Ishikawa (cell line): ENCODE measurements around the gene ZXDC.

ENCODE experiments used
- CEBPB ChIP-seq: IDR thresholded peaks from 2 replicates; pipeline ENCODE4 v1.6.1; 2012
- CREB1 ChIP-seq: IDR thresholded peaks from 2 replicates; pipeline ENCODE4 v1.6.1; 2012; ENCODE audit warnings: low read depth
- EGR1 ChIP-seq: IDR thresholded peaks from 2 replicates; pipeline ENCODE4 v1.6.1; 2012
- EP300 ChIP-seq: IDR thresholded peaks from 2 replicates; pipeline ENCODE4 v1.6.1; 2012; ENCODE audit warnings: borderline replicate concordance
- FOXM1 ChIP-seq: IDR thresholded peaks from 2 replicates; pipeline ENCODE4 v1.6.1; 2012; ENCODE audit warnings: low read depth, borderline replicate concordance
- NFIC ChIP-seq: IDR thresholded peaks from 2 replicates; pipeline ENCODE4 v1.6.1; 2012
- RAD21 ChIP-seq: IDR thresholded peaks from 2 replicates; pipeline ENCODE4 v1.6.1; 2012; ENCODE audit warnings: low read depth
- TAF1 ChIP-seq: IDR thresholded peaks from 2 replicates; pipeline ENCODE4 v1.6.1; 2012; ENCODE audit warnings: low read depth, mild to moderate bottlenecking
- TCF12 ChIP-seq: IDR thresholded peaks from 2 replicates; pipeline ENCODE4 v1.6.1; 2012; ENCODE audit warnings: low read depth
- TEAD4 ChIP-seq: IDR thresholded peaks from 2 replicates; pipeline ENCODE4 v1.6.1; 2012
- YY1 ChIP-seq: IDR thresholded peaks from 2 replicates; pipeline ENCODE4 v1.6.1; 2012; ENCODE audit warnings: low read depth
- ZBTB7A ChIP-seq: IDR thresholded peaks from 2 replicates; pipeline ENCODE4 v1.6.1; 2012; ENCODE audit warnings: low read depth
- TF ChIP-seq, protein P1 (sequence below): IDR thresholded peaks from 2 replicates; pipeline ENCODE4 v1.6.1; 2012; ENCODE audit warnings: low read depth, mild to moderate bottlenecking
- TF ChIP-seq, protein P2 (sequence below): IDR thresholded peaks from 2 replicates; pipeline ENCODE4 v1.6.1; 2012
- TF ChIP-seq, protein P3 (sequence below): IDR thresholded peaks from 2 replicates; pipeline ENCODE4 v1.6.1; 2012

ZXDC gene

DNA sequence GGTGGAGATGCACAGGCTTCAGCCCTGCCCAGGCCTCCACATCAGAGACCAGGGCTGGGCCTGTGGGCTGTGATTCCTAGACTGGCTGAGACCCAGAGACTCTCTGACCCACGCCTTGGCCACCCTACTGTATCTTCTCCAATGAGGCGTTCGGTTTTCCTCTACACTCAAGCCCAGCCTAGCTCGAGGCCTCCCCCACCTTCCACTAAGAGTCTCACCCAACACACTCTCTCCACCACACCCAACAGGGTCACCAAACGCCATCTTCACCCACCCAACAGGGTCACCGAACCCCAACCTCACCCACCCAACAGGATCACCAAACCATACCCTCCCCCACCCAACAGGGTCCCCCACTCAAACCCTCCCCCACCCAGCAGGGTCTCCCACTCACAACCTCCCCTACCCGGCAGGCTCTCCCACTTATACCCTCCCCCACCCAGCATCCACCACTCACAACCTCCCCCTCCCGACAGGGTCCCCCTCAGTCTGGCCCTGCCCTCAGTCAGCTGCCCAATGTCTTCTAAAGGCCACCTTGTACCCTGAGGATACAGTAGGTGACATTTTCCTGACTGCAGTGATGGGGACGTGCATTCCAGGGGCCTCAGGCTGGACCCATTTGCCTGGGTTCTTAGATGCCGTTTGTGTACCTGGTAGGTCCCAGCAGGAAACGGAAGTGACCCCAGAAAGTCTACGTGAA is 60.6 kb downstream of the ZXDC start:
- TF ChIP-seq, protein P1, sequence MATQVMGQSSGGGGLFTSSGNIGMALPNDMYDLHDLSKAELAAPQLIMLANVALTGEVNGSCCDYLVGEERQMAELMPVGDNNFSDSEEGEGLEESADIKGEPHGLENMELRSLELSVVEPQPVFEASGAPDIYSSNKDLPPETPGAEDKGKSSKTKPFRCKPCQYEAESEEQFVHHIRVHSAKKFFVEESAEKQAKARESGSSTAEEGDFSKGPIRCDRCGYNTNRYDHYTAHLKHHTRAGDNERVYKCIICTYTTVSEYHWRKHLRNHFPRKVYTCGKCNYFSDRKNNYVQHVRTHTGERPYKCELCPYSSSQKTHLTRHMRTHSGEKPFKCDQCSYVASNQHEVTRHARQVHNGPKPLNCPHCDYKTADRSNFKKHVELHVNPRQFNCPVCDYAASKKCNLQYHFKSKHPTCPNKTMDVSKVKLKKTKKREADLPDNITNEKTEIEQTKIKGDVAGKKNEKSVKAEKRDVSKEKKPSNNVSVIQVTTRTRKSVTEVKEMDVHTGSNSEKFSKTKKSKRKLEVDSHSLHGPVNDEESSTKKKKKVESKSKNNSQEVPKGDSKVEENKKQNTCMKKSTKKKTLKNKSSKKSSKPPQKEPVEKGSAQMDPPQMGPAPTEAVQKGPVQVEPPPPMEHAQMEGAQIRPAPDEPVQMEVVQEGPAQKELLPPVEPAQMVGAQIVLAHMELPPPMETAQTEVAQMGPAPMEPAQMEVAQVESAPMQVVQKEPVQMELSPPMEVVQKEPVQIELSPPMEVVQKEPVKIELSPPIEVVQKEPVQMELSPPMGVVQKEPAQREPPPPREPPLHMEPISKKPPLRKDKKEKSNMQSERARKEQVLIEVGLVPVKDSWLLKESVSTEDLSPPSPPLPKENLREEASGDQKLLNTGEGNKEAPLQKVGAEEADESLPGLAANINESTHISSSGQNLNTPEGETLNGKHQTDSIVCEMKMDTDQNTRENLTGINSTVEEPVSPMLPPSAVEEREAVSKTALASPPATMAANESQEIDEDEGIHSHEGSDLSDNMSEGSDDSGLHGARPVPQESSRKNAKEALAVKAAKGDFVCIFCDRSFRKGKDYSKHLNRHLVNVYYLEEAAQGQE = no peak
- TF ChIP-seq EP300 (no peak), FOXM1 (no peak), CEBPB (no peak), NFIC (no peak), TAF1 (no peak), EGR1 (no peak), CREB1 (no peak), YY1 (no peak), TCF12 (no peak), RAD21 (no peak), TEAD4 (no peak), ZBTB7A (no peak)
- TF ChIP-seq, protein P2, sequence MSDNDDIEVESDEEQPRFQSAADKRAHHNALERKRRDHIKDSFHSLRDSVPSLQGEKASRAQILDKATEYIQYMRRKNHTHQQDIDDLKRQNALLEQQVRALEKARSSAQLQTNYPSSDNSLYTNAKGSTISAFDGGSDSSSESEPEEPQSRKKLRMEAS = no peak
- TF ChIP-seq, protein P3, sequence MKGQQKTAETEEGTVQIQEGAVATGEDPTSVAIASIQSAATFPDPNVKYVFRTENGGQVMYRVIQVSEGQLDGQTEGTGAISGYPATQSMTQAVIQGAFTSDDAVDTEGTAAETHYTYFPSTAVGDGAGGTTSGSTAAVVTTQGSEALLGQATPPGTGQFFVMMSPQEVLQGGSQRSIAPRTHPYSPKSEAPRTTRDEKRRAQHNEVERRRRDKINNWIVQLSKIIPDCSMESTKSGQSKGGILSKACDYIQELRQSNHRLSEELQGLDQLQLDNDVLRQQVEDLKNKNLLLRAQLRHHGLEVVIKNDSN = no peak

DNA sequence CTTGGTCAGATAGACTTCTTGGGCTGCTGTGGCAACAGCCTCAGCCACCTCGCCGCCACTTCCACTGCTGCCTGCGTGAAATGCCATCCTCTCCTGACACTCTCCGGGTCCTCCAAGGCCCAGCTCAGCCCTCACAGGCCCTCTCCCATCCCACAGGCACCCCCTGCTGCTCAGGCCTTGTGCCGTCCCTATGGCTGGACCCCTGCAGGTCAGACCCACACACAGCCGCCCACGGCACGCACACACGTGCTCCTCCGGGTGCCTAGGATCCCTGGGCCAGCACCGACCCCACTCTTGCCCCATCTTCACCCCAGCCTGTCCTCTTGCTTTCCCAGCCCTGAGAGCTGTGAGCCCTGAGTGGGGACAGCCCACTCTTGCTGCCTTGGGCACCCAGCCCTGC is 61.3 kb downstream of the ZXDC start:
- TF ChIP-seq EGR1 (no peak), NFIC (no peak)
- TF ChIP-seq, protein P3 = no peak
- TF ChIP-seq, protein P1 = no peak

DNA sequence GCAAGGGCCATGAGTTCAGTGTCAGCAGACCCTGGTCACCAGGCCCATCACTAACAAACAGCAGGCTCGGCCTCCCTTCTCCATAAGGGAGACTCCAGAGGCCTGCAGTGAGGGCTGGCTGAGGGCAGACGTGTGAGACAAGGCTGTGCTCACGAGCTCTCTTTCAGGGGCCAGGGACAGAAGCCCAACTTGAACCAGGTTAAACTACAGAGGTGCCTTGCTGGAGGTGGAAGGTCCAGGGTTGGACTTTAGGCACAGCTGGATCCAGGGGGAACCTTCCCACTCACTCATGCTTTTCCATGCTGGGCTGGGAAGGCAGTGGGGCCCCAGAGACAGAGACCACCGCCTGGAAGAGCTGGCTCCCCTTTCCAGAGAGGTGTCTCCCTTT is 62.0 kb downstream of the ZXDC start:
- TF ChIP-seq YY1 = no peak
- TF ChIP-seq TAF1 = no peak
- TF ChIP-seq EP300 = no peak
- TF ChIP-seq, protein P3 = no peak
- TF ChIP-seq ZBTB7A = no peak
- TF ChIP-seq RAD21 = no peak
- TF ChIP-seq, protein P2 = no peak
- TF ChIP-seq TCF12 = no peak
- TF ChIP-seq TEAD4 = no peak
- TF ChIP-seq NFIC = no peak
- no peak for TF ChIP-seq CREB1
- TF ChIP-seq, protein P1 = no peak

DNA sequence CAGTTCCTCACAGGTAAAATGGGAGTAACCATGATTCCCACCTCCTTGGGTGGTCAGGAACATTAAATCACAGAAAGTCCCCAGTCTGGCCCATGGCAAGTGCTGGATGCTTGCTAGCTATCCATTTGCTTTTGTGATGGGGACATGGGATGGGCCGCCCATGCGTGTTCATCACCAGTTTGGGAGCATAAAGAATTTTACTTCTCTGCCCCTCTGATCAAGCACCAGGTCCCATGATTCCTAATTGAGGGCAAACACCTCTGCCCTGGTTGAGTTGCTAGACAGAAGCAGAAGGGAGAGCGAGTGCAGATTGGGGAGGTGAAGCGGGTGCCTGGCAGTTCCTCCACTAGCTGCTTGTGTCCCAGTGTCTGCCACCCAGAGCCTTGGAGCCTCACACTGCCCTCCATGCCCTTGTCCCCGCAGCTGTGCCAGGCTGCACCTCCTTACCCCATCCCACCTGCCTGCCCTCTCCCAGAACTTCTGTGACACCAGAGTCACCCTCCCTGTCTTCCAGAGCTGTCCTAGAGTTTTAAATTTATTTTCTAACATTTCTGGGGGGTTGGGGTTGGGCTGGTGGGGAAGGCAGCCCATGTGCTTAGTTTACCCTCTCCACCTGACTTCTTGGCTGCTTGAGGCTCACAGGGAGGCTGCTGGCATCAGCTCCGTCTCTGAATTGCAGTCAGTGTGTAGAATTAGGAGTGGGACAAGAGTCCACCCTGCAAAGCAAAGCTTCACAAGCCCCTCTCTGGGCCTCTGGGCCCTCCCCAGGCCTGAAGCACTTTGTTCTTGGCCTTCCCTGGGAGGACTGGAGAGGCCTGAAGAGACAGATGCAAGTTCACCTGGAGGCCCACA is 62.6 kb downstream of the ZXDC start:
- no peak for TF ChIP-seq FOXM1
- TF ChIP-seq ZBTB7A = no peak
- TF ChIP-seq, protein P3 = no peak
- TF ChIP-seq RAD21 = no peak
- TF ChIP-seq CREB1 = no peak
- no peak for TF ChIP-seq CEBPB
- no peak for TF ChIP-seq TEAD4
- no peak for TF ChIP-seq TCF12
- TF ChIP-seq, protein P2 = no peak
- TF ChIP-seq EP300 = no peak
- no peak for TF ChIP-seq EGR1
- TF ChIP-seq, protein P1 = no peak
- no peak for TF ChIP-seq YY1
- TF ChIP-seq NFIC = no peak
- TF ChIP-seq TAF1 = no peak
